NCI-H510A (cell line): ENCODE results near the gene IRF2BP2.
A peak's percentile ranks its signal among the peaks of the same experiment; 100 is the strongest.

ENCODE experiments used
- DNase-seq: peaks from one replicate; lab custom pipeline; 2025; lab: John Stamatoyannopoulos, UW

The IRF2BP2 gene

DNA sequence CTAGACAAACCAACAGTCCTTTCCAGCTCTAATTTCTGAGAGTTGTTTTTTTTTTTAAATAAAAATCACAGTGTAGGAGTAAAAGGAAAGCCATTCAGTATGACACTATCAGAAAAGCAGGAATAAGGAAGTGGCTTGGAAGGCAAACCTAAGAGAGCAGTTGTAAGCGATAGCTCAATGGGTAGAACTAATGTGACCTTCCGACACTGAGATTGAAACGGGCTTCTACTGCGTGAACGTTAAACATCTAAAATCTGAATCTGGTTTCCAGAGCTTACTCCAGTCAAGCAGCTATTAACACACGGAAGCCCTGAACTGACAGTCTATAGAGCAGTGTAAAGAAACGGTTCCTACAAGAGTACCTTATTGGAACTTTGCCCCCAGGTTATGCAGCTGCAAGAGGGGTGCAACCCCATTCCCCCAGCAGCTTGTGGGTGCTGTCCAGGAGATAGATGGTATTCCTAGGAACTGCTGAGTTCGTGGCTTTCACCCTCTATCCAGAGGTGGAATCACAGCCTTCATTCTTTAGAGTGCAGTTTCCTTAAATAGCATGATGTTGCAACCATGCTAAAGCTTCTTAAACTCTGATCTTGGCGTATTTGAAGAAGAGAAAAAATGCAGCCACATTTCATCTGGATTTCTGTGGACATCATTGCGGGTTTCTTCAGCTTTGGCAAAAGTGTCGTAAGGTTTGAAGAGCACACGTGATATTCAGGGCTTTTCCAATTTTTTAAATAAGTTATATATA is 3.3 kb upstream of the IRF2BP2 start:
- DNase-seq: no peak

DNA sequence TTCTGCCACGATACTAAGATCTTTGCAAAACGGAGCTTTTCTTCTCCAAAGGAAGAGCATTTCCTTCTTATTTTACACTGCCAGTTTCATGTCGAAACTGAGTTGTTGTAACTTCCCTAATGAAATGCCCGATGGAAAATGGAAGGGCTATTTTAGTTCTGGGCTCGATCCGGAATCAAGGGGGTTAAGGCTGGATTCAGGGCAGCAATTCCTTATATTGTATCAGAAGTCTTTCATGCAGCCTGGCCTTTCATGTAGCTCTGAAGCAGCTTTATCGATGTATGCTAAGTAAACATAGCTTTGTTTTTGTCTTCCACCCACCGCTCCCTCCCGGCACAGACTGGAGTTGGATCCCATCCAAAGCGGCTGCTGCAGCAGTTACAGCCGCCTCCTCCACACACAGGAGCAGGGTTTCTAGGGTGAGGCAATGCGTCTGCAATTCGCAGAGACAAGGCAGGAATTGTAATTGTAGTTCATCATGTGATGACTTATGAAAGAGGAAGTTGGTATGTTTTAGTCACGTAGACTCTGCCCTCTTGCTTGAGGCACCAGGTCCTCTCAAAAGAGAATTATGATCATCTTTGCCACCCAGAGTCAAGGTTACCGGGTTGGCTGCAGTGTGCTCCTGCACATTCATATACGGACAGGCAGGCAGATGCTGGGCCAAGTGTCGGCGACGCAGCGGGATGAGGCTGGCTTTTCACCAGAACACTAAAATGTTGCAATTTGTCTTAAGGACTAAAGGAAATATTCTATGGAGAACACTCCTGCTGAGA is 2.6 kb upstream of the IRF2BP2 start:
- DNase-seq: peak; percentile 96

DNA sequence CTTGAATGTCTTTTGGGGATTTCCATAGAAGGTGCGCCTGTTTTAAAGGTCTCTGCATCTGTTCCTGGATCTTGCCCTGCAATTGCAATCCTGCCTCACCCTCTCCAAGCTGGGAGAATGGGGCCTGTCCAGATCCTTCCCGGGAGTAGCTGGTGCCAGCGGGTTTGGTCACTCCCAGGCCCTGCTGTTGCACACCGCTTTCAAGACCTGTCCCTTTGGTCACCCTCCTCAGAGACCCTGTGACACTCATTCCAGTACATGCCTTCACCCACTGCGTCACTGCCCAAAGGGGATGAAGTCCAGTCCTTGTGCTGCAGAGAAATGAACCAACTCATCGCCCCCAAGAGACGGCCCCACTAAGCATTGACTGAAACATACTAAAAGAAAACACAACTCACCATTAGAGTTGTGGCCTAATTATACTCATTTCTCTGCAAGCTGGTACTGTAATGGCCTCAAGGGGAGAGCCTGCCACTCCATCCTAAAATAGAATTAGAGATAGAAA is 1.9 kb upstream of the IRF2BP2 start:
- DNase-seq: peak; percentile 36

DNA sequence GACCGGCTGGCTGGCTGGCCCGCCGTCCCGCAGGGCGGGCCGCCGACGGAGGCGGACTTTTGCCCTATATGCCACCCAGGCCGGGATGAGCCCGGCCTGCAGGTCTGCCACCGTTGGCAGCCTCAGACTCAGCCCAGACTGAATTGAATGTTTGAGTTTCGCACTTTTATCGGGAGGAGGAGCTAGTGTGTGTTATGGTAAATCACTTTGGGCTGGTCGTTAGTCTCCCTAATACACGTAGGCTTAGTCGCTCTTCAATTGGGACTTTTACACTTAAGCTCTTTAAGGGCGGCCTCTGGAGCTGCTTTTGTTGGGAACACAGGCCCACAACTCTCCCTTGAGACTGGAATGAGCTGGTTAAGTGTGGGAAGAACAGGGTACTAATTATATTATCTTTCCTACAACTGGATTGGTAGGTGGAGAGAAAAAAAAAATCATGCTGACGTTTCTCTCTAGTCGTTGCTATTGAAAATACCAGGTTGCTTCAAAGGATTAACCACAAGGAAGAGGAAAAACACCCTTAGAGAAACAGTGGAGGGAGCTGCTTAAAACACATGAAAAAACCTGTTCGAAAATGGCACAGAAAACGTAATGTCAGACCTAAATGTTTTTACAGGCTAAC is 1.4 kb upstream of the IRF2BP2 start:
- peak; percentile 85 for DNase-seq

DNA sequence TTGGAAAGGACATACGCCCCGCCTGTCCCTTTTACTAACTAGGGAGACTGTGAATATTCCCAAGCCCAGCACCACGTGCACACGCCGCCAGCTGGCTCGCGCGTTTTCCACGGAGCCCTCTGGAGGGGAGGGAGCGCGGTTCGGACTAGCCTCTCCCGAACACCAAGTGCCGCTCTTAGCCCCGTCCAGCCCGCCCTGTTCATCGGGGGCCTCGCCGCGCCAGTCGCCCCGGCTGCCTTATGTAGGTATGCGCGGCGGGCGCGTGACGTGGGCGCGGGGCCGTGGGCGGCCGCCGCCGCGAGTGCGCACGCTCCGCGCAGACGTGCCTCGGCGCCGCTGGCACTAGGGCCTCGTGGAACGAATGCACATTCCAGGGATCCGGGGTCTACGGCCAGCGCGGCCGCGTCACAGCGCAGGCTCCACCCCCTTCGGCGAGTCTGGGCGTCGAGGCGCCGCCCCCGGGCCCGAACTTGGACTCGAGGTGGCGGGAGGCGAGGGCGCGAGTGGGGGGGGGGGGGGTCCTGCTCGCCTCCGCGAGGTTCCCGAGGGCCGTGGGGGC is 767 bp upstream of the IRF2BP2 start:
- DNase-seq: peak; percentile 95

DNA sequence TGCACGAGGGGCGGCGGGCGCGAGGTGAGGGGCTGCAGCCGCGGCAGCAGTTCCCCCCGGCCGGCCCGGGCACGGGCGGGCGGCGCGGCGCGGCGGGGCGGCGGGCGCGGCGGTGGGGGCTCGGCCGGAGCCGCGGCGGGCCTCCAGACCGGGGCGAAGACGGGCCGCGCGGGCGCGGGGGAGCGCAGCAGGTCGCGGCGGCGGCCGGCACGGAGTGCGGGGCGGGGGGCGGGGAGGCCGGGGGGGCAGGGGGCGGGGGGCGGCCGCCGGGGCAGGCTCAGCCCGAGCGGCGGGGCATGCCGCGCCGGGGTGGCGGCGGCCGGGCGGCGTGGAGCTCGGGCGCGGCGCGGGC is 311 bp downstream of the IRF2BP2 start:
- no peak for DNase-seq

DNA sequence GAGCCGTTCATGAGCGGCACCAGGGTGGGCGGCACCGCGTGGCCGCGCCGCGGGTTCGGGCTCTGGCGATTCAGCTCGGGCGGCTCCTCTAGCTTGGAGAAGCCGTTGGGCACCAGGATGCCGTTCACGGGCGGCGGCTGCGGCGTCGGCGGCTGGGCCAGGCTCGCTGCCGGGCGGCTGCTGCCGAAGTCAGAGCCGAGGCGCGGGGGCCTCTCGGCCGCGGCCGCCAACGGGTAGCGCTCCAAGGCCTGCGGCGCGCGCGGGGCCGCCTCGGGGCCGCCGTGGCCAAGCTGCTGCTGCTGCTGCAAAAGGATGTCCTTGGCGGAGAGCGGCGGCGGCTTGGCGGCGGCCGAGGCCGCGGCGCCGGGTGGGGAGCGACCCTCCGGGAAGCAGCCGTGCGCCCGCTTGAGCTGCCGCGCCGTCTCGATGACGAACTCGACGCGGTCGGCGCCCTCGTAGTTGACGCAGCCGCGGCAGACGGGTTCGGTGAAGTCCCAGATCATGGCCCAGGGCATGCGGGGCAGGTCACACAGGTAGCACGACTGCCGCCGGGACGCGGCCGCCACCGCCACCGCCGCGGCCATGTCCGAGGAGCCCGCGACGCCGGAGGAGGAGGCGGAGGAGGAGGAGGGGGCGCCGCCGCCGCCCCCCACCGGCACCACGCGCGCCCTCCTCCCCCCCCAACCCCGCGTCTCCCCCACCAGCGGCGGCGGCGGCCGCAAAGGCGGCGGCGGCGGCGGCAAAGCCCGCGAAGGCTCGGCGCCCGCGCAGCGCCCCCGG is 877 bp downstream of the IRF2BP2 start:
- DNase-seq: no peak

DNA sequence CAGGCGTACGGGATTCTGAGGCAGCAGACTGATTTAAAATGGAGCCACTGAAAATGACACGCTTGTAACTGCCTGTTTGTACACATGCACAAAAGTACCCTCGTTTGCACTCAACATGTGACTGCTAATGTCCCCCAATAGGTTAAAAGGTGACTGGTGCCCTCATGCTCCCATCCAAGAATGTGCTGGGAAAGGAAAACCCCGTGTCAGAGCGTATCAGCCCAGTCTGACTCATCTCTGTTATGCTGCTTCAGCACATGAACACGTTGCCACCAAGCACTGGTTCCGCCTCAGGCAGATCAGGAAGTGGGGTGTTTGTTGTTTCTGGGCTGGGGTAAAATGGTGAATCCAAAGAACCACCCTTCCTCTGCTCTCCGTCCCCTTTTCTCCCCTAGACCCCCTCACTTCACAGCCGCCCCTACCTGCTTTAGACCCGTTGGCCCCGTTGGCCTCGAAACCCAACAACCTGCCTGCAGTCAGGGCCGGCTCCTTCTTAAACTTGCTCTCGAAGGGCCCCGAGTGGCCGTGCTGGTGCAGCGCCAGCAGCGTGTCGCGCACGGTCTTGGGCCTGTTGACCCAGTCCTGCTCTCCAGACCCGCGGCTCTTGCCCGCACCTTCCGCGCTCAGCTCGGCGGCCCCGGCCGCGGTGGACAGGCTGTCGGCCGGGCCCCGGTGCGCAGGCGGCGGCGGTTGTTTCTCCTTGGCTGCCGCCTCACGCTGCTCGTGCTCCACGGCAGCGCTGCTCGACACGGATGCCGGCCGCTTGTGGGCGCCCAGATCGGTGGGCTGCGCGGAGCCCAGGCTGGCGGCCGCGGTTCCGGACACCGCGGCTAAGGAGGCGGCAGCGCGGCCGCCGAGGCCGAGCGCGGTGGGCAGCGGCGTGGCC is 1.7 kb downstream of the IRF2BP2 start:
- DNase-seq: peak; percentile 65

DNA sequence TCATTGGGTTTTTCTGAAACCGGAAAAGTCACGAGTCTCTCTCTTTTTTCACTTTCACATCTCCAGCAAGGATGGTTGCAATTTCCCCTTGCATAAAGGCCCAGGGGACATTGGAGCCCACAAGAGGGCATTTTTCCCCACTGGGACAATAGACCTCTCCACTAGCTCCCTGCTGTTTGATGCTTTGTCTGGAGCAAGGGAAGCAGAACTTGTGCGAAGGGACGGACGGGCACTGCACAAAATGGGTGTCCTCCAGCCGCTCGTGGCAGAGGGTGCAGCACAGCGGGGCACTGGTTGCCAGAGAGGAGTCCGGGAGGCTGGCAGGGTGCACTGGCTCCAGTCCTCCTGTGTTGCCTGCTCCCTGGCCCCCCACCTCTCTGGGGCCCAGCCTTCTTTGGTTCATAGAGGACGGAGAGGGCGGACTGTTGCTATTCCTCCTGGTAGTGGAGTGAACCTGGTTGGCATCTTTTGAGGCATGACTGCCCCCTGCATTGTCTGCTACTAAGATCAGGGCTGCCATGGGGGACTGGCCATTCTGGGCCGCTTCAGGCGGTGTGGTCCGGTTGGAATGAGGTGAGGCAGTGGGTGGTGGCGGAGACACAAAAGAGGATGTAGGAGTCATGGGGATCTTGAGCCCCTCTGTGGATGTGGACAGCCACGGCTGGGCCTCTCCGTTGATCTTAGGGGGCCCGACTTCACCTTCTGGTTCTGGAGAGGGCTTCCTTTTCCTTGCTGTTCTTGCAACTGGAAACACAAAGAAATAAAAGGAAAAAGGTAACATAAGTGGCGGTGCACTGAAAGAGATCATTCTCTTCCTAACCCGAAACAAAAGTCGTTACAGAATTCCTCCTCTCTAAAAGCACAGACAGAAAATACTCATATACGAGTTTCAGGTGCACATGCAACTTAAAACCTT is 2.6 kb downstream of the IRF2BP2 start:
- DNase-seq: peak; percentile 61

DNA sequence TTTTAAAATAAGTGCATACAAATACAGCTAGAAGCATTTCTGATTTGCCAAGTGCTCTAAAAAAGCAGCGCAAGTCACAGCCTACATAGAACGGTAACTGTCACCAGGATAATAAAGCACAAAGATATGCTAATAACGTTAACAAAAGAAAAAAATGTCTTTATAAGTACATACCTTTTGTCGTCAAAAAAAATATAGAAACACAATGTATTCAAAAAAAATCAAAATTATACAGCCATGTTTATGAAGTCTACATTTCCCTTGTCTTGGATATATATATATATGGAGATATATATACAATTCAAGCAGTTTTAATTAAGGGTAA is 3.2 kb downstream of the IRF2BP2 start:
- DNase-seq: no peak

DNA sequence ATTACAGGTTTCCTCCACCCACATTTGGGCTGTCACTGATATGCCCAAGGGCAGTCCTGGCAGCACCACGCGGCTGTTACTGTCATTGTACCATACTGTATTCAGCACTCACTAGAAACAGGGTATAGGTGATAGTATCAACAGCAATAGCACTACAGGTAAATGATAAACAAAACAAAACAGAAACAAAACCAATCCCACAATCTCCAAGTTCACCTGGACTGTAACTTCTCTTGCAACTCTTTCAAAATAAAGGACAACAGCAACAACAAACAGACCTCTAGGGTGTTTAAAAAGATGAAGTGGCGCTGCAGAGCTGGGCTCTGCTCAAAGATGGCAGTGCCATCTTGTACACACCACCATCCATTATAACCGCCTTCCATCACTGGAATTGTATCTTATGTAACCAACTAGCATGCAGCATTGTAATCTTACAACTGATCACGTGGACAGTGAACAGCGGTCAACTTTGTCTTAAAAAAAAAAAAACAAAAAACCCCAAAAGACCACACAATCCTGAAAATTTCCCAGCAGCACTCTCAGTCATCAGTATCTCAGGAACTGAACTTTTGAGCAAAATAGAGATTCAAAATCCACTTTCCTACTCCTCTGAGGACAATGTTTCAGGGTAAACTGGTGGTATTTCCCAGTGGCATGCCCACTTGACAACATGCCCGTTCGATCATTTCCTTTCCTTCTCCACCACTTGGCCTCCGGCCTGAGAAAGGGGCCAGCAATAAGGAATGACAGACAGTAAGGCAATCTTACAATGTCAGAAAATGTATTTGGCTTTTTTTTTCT is 3.8 kb downstream of the IRF2BP2 start:
- peak; percentile 57 for DNase-seq

DNA sequence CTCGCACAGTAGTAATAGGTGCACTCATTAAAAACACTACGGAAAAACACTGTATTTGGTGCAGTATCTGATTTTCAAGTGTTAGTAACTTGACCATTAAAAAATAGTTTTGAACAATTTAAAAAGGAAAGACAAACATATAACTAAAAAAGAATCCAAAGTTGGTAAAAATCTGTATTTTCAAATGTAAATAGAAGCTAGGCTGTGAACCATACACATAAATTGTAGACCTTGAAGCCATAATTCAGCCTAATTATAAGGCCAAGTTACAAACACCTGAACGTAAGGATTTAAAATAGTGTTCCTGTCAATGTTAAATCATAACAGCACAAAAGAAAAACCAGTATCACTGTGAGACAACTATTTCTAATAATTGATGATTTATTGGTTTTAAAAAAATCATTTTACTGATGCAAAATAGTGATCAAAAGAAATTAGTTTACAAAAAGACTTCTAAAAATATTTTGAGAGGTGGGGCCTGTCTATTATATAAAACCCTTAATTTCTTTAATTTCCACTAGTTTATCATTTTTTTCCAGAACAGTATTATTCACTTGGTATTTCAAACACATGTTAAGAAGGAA is 4.5 kb downstream of the IRF2BP2 start:
- no peak for DNase-seq

DNA sequence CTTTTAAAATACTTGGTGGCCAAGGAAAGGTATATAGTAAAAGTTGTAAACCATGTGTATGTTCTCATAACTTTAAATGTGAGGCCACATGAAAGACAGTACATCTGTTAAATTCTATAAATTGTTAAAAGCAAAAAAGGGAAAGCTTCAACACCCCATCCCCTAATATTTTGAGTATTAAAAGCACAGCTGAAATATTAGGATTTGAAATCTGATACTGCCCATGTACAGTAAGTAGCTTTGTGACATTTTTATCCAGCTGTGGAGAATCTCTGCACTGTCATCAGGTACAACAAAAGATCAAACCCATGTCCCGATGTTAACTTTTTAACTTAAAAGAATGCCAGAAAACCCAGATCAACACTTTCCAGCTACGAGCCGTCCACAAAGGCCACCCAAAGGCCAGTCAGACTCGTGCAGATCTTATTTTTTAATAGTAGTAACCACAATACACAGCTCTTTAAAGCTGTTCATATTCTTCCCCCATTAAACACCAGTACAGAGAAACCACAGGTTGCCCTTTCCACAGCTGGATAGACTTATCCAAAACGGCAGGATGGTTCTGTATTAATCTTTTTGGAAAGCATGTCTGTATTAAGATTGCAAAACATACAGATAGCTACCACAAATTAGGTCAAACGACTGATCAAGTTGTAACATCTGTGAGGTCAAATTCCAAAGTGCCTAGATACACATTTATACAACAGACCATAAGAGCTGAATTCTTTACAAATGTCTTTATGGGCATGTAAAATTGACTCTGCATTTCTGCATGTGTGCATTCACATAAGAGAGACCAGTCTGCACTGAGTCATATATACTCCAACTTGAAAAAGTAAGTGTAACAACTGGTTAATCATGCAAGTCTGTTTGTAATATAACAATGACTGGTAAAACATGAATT is 5.2 kb downstream of the IRF2BP2 start:
- no peak for DNase-seq

DNA sequence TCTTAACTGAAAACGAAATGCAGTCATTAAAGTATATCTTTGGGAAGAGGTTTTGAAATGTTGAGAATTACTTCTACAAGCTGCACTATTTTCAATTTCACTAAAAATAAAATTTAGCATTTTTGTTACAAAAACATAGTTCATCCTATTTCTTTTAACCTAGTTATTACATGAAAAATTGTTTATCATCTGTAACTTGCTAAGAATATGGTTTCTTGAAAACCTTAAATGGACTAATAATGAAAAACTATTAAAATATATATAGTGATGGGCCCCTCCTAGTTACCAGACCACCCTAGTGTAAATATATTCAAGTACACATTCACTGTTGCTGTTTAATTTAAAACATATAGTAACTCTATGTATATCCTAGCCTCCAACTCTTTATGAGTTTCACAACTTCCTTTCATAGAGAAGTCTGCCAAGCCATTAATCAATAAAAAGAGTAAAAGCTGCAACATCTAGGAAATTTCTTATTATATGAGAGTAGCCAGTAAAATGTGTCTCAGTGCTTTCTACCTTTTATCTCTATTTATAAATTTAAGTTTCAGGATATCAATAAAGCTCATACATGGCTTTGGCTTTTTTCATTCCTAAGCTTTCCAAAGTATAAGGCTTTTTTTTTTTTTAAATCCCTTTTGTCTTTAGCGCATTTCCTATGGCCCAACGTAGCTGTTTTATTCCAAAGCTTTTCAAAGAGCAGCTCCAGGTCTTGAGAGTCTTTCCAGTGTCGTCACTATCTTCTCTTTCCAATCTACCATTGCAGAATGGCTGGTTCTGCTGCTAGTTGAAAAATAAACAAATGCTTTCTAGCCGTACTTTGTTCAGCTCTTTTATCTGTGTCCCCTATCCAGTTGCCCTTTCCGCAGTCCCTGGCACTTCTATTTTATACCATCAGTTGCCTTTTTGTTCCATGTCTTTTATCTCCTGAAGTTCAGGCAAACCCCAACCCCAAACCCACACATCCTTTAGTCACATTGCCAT is 6.5 kb downstream of the IRF2BP2 start:
- DNase-seq: no peak

DNA sequence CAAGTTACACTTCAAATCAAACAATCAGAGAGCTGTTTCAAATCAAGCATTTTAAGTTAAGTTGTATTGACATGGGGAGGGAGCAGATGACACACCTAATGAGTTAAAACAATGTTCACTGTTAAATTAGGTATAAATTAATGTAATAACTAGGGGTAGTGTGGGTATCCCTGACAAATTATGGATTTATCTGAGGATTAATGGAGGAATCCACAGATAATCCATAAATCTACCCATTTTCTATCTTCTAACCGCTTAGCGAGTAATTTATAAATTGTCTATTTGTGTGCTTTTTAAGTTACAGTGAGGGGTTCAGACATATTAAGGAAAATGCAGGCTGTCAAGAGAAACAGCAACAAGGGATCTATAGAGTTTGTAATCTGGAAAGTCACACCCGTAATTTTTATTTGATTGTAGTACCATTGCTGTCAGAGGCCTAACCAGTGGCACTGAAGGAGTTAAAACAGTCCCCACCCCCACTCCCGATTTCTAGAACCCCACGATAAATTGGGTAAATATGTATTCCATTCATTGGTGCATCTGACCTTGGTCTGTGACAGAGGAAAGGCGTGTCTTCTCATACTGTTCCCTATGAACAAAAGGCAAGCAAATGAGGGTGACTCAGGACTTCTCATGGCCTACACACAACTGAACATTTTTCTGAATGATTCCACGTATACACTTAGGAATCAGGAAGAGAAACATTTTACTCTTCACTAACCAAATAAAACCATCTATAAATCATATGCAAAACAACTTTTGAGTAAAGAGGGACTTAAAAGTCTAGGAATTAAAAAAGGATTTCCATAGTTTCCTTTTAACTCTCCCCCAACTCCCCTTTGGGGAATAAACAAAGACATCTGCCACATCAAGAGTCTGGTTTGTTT is 7.4 kb downstream of the IRF2BP2 start:
- peak; percentile 28 for DNase-seq
